HEK293 (cell line): ENCODE data around the gene LDLRAD3.

Experiments used
- CTCF ChIA-PET: fragments of 350-600 bp; formaldehyde crosslinking; extraction: SDS; loops from one replicate; lab custom pipeline; 2021; ENCODE audit warnings: antibody characterized with exemption; lab: Yijun Ruan, JAX
- POLR2A ChIA-PET: fragments of 300-600 bp; formaldehyde crosslinking; extraction: SDS; loops from one replicate; lab custom pipeline; 2020; ENCODE audit warnings: antibody characterized with exemption, inconsistent platforms; lab: Yijun Ruan, JAX
- H3K27ac ChIP-seq: fragments of 200-500 bp; sonication (Bioruptor generic); 2 replicates; pipeline ENCODE4 v1.5.1; 2014; ENCODE audit warnings: low read depth, low read length, control low read depth, inconsistent platforms; ENCODE audit errors: extremely low read depth
- H3K36me3 ChIP-seq, 2 experiments: fragments of 200-500 bp in 1 of 2; sonication (Bioruptor generic) in 1 of 2; 1 replicate in 1 of 2; 2 replicates in 1 of 2; pipeline ENCODE4 v1.5.1; 2014 to 2017; ENCODE audit warnings: inconsistent platforms in 2 of 2, low read length in 2 of 2; ENCODE audit not compliant: control insufficient read depth in 2 of 2, insufficient read depth in 1 of 2
- H3K4me1 ChIP-seq: fragments of 200-500 bp; sonication (Bioruptor generic); 2 replicates; pipeline ENCODE4 v1.5.1; 2014; ENCODE audit warnings: mild to moderate bottlenecking, low read length, inconsistent platforms; ENCODE audit not compliant: control insufficient read depth, insufficient read depth
- H3K4me3 ChIP-seq: 2 replicates; pipeline ENCODE4 v1.5.1; 2011; ENCODE audit warnings: low read depth, mild to moderate bottlenecking, control low read depth, low read length, moderate library complexity
- H3K9me3 ChIP-seq: fragments of 200-500 bp; sonication (Bioruptor generic); 2 replicates; pipeline ENCODE4 v1.5.1; 2014; ENCODE audit warnings: low read depth, low read length, inconsistent platforms; ENCODE audit not compliant: control insufficient read depth, insufficient read depth
- SETDB1 ChIP-seq: IDR thresholded peaks from one replicate; pipeline ENCODE4 v1.6.1; 2017; ENCODE audit warnings: mild to moderate bottlenecking, low read length, moderate library complexity, mixed read lengths; ENCODE audit not compliant: insufficient read length
- SP2 ChIP-seq: fragments of 450-650 bp; formaldehyde crosslinking; IDR thresholded peaks from 2 replicates; pipeline ENCODE4 v1.5.1; 2016; ENCODE audit warnings: missing biosample characterization, missing genetic modification characterization
- WT1 ChIP-seq: fragments of 450-650 bp; formaldehyde crosslinking; IDR thresholded peaks from 2 replicates; pipeline ENCODE4 v1.5.1; 2016; ENCODE audit warnings: missing biosample characterization, missing genetic modification characterization
- ZFP37 ChIP-seq: fragments of 450-650 bp; formaldehyde crosslinking; IDR thresholded peaks from 2 replicates; pipeline ENCODE4 v1.5.1; 2016; ENCODE audit warnings: missing biosample characterization, missing genetic modification characterization
- ZNF132 ChIP-seq: fragments of 450-650 bp; formaldehyde crosslinking; IDR thresholded peaks from 2 replicates; pipeline ENCODE4 v1.5.1; 2017; ENCODE audit warnings: missing biosample characterization, missing genetic modification characterization, borderline replicate concordance
- ZNF140 ChIP-seq: fragments of 450-650 bp; formaldehyde crosslinking; IDR thresholded peaks from 2 replicates; pipeline ENCODE4 v1.5.1; 2016; ENCODE audit warnings: missing biosample characterization, missing genetic modification characterization
- ZNF16 ChIP-seq: fragments of 450-650 bp; formaldehyde crosslinking; IDR thresholded peaks from 2 replicates; pipeline ENCODE4 v1.5.1; 2016; ENCODE audit warnings: low read depth, missing biosample characterization, missing genetic modification characterization
- ZNF19 ChIP-seq: fragments of 450-650 bp; formaldehyde crosslinking; IDR thresholded peaks from 2 replicates; pipeline ENCODE4; 2016; ENCODE audit warnings: missing biosample characterization, missing genetic modification characterization, low read depth
- ZNF214 ChIP-seq: fragments of 450-650 bp; formaldehyde crosslinking; IDR thresholded peaks from 2 replicates; pipeline ENCODE4 v1.5.1; 2017; ENCODE audit warnings: missing biosample characterization, mild to moderate bottlenecking, missing genetic modification characterization, borderline replicate concordance
- ZNF248 ChIP-seq: fragments of 450-650 bp; formaldehyde crosslinking; IDR thresholded peaks from 2 replicates; pipeline ENCODE4 v1.5.1; 2017; ENCODE audit warnings: missing biosample characterization, missing genetic modification characterization
- ZNF292 ChIP-seq: fragments of 450-650 bp; formaldehyde crosslinking; IDR thresholded peaks from 2 replicates; pipeline ENCODE4 v1.5.1; 2016; ENCODE audit warnings: low read depth, missing biosample characterization, missing genetic modification characterization, borderline replicate concordance
- ZNF433 ChIP-seq: fragments of 450-650 bp; formaldehyde crosslinking; IDR thresholded peaks from 2 replicates; pipeline ENCODE4 v1.5.1; 2016; ENCODE audit warnings: missing biosample characterization, missing genetic modification characterization, low read depth
- ZNF623 ChIP-seq: fragments of 450-650 bp; formaldehyde crosslinking; IDR thresholded peaks from 2 replicates; pipeline ENCODE4 v1.5.1; 2016; ENCODE audit warnings: missing biosample characterization, missing genetic modification characterization
- ZNF677 ChIP-seq: fragments of 450-650 bp; IDR thresholded peaks from 2 replicates; pipeline ENCODE4 v1.5.0; 2018; ENCODE audit warnings: missing biosample characterization, mild to moderate bottlenecking, missing genetic modification characterization, moderate library complexity
- ZNF76 ChIP-seq: fragments of 450-650 bp; formaldehyde crosslinking; IDR thresholded peaks from 2 replicates; pipeline ENCODE4; 2016; ENCODE audit warnings: low read depth, missing biosample characterization, missing genetic modification characterization, borderline replicate concordance
- ZNF768 ChIP-seq: fragments of 450-650 bp; formaldehyde crosslinking; IDR thresholded peaks from 2 replicates; pipeline ENCODE4 v1.5.1; 2018; ENCODE audit warnings: missing biosample characterization, mild to moderate bottlenecking, missing genetic modification characterization
- TF ChIP-seq, protein P1 (sequence below): fragments of 450-650 bp; formaldehyde crosslinking; IDR thresholded peaks from 2 replicates; pipeline ENCODE4 v1.5.1; 2016; ENCODE audit warnings: missing biosample characterization, missing genetic modification characterization, low read depth
- TF ChIP-seq, protein P2 (sequence below): fragments of 450-650 bp; formaldehyde crosslinking; IDR thresholded peaks from 2 replicates; pipeline ENCODE4 v1.5.1; 2016; ENCODE audit warnings: missing biosample characterization, missing genetic modification characterization, borderline replicate concordance
- TF ChIP-seq, protein P3 (sequence below): fragments of 450-650 bp; formaldehyde crosslinking; IDR thresholded peaks from 2 replicates; pipeline ENCODE4; 2016; ENCODE audit warnings: missing biosample characterization, missing genetic modification characterization
- TF ChIP-seq, protein P4 (sequence below): fragments of 450-650 bp; formaldehyde crosslinking; conservative IDR thresholded peaks from 2 replicates; pipeline ENCODE4 v1.5.1; 2016; ENCODE audit warnings: low read depth, missing biosample characterization, missing genetic modification characterization

LDLRAD3 gene

DNA sequence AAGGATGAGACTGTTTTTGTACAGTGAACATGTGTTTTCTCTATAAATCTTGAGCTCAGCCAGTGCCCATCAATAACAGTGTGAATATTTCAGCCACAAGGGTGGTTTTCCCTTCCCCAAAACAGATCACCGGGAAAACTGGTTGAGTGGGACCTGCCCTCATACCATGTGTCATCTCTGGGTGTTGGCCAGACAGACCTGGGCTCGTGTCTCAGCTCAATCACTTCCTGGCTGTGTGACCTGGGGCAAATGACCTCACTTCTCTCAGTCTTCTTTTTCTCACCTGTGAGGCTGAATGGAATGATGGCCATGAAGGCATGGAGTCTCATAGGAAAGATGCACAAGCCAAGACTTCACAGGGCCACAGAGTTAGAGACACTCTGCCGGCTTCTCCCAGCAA, 270.6 kb downstream of the LDLRAD3 start (continued):
- TF ChIP-seq, protein P1, sequence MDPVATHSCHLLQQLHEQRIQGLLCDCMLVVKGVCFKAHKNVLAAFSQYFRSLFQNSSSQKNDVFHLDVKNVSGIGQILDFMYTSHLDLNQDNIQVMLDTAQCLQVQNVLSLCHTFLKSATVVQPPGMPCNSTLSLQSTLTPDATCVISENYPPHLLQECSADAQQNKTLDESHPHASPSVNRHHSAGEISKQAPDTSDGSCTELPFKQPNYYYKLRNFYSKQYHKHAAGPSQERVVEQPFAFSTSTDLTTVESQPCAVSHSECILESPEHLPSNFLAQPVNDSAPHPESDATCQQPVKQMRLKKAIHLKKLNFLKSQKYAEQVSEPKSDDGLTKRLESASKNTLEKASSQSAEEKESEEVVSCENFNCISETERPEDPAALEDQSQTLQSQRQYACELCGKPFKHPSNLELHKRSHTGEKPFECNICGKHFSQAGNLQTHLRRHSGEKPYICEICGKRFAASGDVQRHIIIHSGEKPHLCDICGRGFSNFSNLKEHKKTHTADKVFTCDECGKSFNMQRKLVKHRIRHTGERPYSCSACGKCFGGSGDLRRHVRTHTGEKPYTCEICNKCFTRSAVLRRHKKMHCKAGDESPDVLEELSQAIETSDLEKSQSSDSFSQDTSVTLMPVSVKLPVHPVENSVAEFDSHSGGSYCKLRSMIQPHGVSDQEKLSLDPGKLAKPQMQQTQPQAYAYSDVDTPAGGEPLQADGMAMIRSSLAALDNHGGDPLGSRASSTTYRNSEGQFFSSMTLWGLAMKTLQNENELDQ (tag by site-specific recombination) = no peak

DNA sequence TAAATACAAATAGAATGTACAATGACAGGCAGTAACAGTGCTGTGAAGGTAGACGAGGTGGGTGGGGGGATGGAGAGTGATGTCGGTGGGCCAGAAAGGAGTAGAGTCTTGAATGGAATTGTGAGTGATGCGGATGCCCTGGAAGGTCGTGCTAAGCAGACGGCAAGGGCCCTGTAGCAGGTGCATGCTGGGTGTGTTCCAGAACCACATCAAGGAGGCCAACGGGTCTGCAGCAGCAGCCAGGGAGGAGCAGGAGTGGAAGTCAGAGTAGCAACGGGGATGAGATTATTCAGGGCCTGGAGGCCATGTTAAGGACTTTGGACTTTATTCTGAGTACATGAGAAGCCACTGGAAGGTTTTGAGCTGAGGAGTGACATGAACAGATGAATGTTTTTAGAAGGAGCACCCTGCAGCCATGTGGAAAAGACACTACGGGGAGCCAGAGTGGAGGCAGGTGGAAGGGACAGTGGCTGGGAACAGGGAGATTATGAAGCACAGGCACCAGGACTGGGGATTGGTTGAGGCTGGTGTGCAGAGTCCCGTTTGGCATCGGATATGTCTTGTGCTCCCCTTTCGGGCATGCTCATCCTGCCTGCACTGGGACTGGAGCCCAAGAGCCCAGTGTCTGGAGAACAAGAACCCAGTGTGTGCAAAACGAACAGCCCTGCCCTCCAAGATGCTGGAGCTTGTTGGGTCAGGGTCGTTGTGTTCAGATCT, 271.3 kb downstream of the LDLRAD3 start:
- ChIA-PET POLR2A (no interaction called here), CTCF (interaction anchor here (0.6 to 1.2 kb wide), 2 partner anchors 52 to 1069 kb away, joined by 3 to 4 read pairs; no protein-coding TSS in a partner anchor)
- H3K4me1 ChIP-seq = no peaks in the 10 kb centered on the region
- no peaks in the 10 kb centered on the region for H3K9me3 ChIP-seq
- no peak overlapping the region for H3K4me3 ChIP-seq
- no peak overlapping the region for H3K27ac ChIP-seq
- TF ChIP-seq ZNF214 (tag by site-specific recombination) (no peak), WT1 (tag by site-specific recombination) (no peak), ZNF248 (tag by site-specific recombination) (no peak), ZNF677 (no peak), ZNF19 (tag by site-specific recombination) (no peak), SP2 (tag by site-specific recombination) (no peak), ZNF768 (no peak), ZNF433 (tag by site-specific recombination) (no peak), ZNF140 (tag by site-specific recombination) (no peak), ZFP37 (tag by site-specific recombination) (no peak), ZNF16 (tag by site-specific recombination) (no peak), SETDB1 (no peak)
- TF ChIP-seq, protein P2, sequence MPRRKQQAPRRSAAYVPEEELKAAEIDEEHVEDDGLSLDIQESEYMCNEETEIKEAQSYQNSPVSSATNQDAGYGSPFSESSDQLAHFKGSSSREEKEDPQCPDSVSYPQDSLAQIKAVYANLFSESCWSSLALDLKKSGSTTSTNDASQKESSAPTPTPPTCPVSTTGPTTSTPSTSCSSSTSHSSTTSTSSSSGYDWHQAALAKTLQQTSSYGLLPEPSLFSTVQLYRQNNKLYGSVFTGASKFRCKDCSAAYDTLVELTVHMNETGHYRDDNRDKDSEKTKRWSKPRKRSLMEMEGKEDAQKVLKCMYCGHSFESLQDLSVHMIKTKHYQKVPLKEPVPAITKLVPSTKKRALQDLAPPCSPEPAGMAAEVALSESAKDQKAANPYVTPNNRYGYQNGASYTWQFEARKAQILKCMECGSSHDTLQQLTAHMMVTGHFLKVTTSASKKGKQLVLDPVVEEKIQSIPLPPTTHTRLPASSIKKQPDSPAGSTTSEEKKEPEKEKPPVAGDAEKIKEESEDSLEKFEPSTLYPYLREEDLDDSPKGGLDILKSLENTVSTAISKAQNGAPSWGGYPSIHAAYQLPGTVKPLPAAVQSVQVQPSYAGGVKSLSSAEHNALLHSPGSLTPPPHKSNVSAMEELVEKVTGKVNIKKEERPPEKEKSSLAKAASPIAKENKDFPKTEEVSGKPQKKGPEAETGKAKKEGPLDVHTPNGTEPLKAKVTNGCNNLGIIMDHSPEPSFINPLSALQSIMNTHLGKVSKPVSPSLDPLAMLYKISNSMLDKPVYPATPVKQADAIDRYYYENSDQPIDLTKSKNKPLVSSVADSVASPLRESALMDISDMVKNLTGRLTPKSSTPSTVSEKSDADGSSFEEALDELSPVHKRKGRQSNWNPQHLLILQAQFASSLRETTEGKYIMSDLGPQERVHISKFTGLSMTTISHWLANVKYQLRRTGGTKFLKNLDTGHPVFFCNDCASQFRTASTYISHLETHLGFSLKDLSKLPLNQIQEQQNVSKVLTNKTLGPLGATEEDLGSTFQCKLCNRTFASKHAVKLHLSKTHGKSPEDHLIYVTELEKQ (tag by site-specific recombination) = no peak
- TF ChIP-seq, protein P3, sequence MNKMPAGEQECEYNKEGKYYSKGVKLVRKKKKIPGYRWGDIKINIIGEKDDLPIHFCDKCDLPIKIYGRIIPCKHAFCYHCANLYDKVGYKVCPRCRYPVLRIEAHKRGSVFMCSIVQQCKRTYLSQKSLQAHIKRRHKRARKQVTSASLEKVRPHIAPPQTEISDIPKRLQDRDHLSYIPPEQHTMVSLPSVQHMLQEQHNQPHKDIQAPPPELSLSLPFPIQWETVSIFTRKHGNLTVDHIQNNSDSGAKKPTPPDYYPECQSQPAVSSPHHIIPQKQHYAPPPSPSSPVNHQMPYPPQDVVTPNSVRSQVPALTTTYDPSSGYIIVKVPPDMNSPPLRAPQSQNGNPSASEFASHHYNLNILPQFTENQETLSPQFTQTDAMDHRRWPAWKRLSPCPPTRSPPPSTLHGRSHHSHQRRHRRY (tag by site-specific recombination) = no peak
- no peaks in the 10 kb centered on the region for H3K36me3 ChIP-seq

DNA sequence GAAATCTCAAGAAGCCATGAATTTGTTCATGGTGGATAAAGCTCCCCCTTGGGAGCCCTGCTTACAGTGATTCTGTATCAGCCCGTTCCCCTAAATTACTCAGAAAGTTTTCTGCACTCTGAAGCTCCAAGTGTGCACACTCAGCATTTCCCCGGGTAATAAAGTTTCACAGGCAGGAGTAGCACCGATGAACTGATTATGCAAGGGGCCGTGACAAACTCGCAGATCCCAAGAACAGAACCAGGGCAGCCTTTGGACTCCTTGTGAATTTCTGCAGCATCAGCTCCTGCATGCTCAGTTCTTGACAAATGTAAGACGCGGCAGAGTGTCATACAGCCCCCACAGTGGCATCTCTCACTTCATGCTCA, 271.8 kb downstream of the LDLRAD3 start:
- POLR2A ChIA-PET = no interaction called here
- Histone ChIP-seq H3K4me1 (no peaks in the 10 kb centered on the region), H3K4me3 (no peak overlapping the region), H3K36me3 (no peaks in the 10 kb centered on the region), H3K9me3 (no peaks in the 10 kb centered on the region), H3K27ac (no peak overlapping the region)
- CTCF ChIA-PET = interaction anchor here (0.6 to 1.2 kb wide), 2 partner anchors 52 to 1069 kb away, joined by 3 to 4 read pairs; no protein-coding TSS in a partner anchor
- TF ChIP-seq, protein P4, sequence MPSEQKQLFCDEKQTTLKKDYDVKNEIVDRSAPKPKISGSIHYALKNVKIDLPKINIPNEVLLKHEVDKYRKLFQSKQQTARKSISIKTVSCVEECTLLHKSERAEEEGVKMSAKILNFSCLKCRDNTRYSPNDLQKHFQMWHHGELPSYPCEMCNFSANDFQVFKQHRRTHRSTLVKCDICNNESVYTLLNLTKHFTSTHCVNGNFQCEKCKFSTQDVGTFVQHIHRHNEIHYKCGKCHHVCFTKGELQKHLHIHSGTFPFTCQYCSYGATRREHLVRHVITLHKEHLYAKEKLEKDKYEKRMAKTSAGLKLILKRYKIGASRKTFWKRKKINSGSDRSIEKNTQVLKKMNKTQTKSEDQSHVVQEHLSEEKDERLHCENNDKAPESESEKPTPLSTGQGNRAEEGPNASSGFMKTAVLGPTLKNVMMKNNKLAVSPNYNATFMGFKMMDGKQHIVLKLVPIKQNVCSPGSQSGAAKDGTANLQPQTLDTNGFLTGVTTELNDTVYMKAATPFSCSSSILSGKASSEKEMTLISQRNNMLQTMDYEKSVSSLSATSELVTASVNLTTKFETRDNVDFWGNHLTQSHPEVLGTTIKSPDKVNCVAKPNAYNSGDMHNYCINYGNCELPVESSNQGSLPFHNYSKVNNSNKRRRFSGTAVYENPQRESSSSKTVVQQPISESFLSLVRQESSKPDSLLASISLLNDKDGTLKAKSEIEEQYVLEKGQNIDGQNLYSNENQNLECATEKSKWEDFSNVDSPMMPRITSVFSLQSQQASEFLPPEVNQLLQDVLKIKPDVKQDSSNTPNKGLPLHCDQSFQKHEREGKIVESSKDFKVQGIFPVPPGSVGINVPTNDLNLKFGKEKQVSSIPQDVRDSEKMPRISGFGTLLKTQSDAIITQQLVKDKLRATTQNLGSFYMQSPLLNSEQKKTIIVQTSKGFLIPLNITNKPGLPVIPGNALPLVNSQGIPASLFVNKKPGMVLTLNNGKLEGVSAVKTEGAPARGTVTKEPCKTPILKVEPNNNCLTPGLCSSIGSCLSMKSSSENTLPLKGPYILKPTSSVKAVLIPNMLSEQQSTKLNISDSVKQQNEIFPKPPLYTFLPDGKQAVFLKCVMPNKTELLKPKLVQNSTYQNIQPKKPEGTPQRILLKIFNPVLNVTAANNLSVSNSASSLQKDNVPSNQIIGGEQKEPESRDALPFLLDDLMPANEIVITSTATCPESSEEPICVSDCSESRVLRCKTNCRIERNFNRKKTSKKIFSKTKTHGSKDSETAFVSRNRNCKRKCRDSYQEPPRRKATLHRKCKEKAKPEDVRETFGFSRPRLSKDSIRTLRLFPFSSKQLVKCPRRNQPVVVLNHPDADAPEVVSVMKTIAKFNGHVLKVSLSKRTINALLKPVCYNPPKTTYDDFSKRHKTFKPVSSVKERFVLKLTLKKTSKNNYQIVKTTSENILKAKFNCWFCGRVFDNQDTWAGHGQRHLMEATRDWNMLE (tag by site-specific recombination) = no peak
- TF ChIP-seq ZNF623 (tag by site-specific recombination) (no peak), ZNF292 (tag by site-specific recombination) (no peak), ZNF76 (tag by site-specific recombination) (no peak), ZNF132 (no peak)
